ENCODE measurements around the gene RNLS. TPM values are rescaled to one million over a fixed set of nuclear protein-coding genes. Genes with fewer than 3 reads are reported as not detected.

The RNLS gene
- total RNA-seq, 1 donor from 2014 or later: 2.1 TPM

- peaks cover 18% of the 10 kb centered on the region for H3K27me3 Mint-ChIP-seq
Measured at GRCh38 chr10:88583584-88583957, 453 bp upstream of the RNLS start.

GRCh38 chr10:88582411-88582805, 710 bp downstream of the RNLS start:
- peaks cover 12% of the 10 kb centered on the region for H3K9me3 Mint-ChIP-seq
- peaks cover 2% of the 10 kb centered on the region for H3K36me3 Mint-ChIP-seq (ENCODE audit: low read depth)
- peaks cover 8% of the 10 kb centered on the region for H3K4me1 Mint-ChIP-seq
- H3K27me3 Mint-ChIP-seq: peaks cover 19% of the 10 kb centered on the region
- intact Hi-C loops (cut with micrococcal nuclease): loop anchor here (10.0 kb wide), 1 partner anchor 242 kb away; no protein-coding TSS in a partner anchor
- no peak for DNase-seq
- H3K4me3 Mint-ChIP-seq: peak overlapping the region; percentile 4
- no peak overlapping the region for H3K27ac Mint-ChIP-seq

More at GRCh38 chr10:88583584-88583957, 453 bp upstream of the RNLS start:
- Mint-ChIP-seq H3K27ac (peak overlapping the region; percentile 89), H3K4me3 (peak overlapping the region; percentile 87), H3K36me3 (ENCODE audit: low read depth) (peaks cover 2% of the 10 kb centered on the region), H3K4me1 (peaks cover 8% of the 10 kb centered on the region), H3K9me3 (peaks cover 12% of the 10 kb centered on the region)
- intact Hi-C loops (cut with micrococcal nuclease): loop anchor here (10.0 kb wide), 1 partner anchor 241 kb away; no protein-coding TSS in a partner anchor
- no peak for DNase-seq

- H3K27me3 Mint-ChIP-seq: peaks cover 23% of the 10 kb centered on the region
- no peak overlapping the region for H3K27ac Mint-ChIP-seq
- no peaks in the 10 kb centered on the region for H3K9me3 Mint-ChIP-seq
- DNase-seq: no peak
- H3K4me1 Mint-ChIP-seq: peaks cover 2% of the 10 kb centered on the region
- H3K36me3 Mint-ChIP-seq (ENCODE audit: low read depth): no peaks in the 10 kb centered on the region
- H3K4me3 Mint-ChIP-seq: no peak overlapping the region
- intact Hi-C loops (cut with micrococcal nuclease): loop anchor here (1.0 to 10.0 kb wide), 2 partner anchors 250 to 367 kb away; no protein-coding TSS in a partner anchor
Measured at GRCh38 chr10:88565072-88565471, 18.0 kb downstream of the RNLS start.

- Mint-ChIP-seq H3K27me3 (peaks cover 27% of the 10 kb centered on the region), H3K27ac (no peak overlapping the region), H3K4me1 (no peaks in the 10 kb centered on the region), H3K4me3 (no peak overlapping the region), H3K36me3 (ENCODE audit: low read depth) (no peaks in the 10 kb centered on the region), H3K9me3 (no peaks in the 10 kb centered on the region)
- no peak for DNase-seq
- intact Hi-C loops (cut with micrococcal nuclease): loop anchor here (10.0 kb wide), 1 partner anchor 253 kb away; no protein-coding TSS in a partner anchor
Measured at GRCh38 chr10:88562152-88562551, 21.0 kb downstream of the RNLS start.

GRCh38 chr10:88557658-88558057, 25.5 kb downstream of the RNLS start:
- H3K9me3 Mint-ChIP-seq: no peaks in the 10 kb centered on the region
- H3K4me1 Mint-ChIP-seq: peaks cover 3% of the 10 kb centered on the region
- no peak for DNase-seq
- intact Hi-C loops (cut with micrococcal nuclease): loop anchor here (10.0 kb wide), 2 partner anchors 153 to 443 kb away; no protein-coding TSS in a partner anchor
- H3K36me3 Mint-ChIP-seq (ENCODE audit: low read depth): no peaks in the 10 kb centered on the region
- no peak overlapping the region for H3K27ac Mint-ChIP-seq
- H3K27me3 Mint-ChIP-seq: peaks cover 17% of the 10 kb centered on the region
- no peak overlapping the region for H3K4me3 Mint-ChIP-seq

GRCh38 chr10:88557256-88557655, 25.9 kb downstream of the RNLS start:
- intact Hi-C loops (cut with micrococcal nuclease): loop anchor here (10.0 kb wide), 2 partner anchors 152 to 442 kb away; no protein-coding TSS in a partner anchor
- Mint-ChIP-seq H3K36me3 (ENCODE audit: low read depth) (no peaks in the 10 kb centered on the region), H3K9me3 (no peaks in the 10 kb centered on the region), H3K27me3 (peaks cover 15% of the 10 kb centered on the region), H3K4me1 (peaks cover 3% of the 10 kb centered on the region), H3K27ac (no peak overlapping the region), H3K4me3 (no peak overlapping the region)
- no peak for DNase-seq

GRCh38 chr10:88555190-88555908, 27.8 kb downstream of the RNLS start:
- Mint-ChIP-seq H3K4me1 (peaks cover 3% of the 10 kb centered on the region), H3K4me3 (no peak overlapping the region), H3K9me3 (no peaks in the 10 kb centered on the region), H3K36me3 (ENCODE audit: low read depth) (no peaks in the 10 kb centered on the region), H3K27ac (no peak overlapping the region), H3K27me3 (peaks cover 12% of the 10 kb centered on the region)
- no peak for DNase-seq
- intact Hi-C loops (cut with micrococcal nuclease): loop anchor here (10.0 kb wide), 2 partner anchors 151 to 441 kb away; no protein-coding TSS in a partner anchor

- Mint-ChIP-seq H3K27me3 (peaks cover 9% of the 10 kb centered on the region), H3K4me3 (no peak overlapping the region), H3K4me1 (peaks cover 3% of the 10 kb centered on the region), H3K9me3 (no peaks in the 10 kb centered on the region), H3K36me3 (ENCODE audit: low read depth) (no peaks in the 10 kb centered on the region), H3K27ac (no peak overlapping the region)
- DNase-seq: peak; percentile 83
- intact Hi-C loops (cut with micrococcal nuclease): loop anchor here (1.0 to 10.0 kb wide), 5 partner anchors 148 to 896 kb away; partner anchors contain the start of gene PAPSS2
Measured at GRCh38 chr10:88553116-88553752, 29.9 kb downstream of the RNLS start.

GRCh38 chr10:88551246-88551645, 31.9 kb downstream of the RNLS start:
- H3K9me3 Mint-ChIP-seq: no peaks in the 10 kb centered on the region
- H3K36me3 Mint-ChIP-seq (ENCODE audit: low read depth): no peaks in the 10 kb centered on the region
- peaks cover 7% of the 10 kb centered on the region for H3K27me3 Mint-ChIP-seq
- intact Hi-C loops (cut with micrococcal nuclease): loop anchor here (5.0 to 10.0 kb wide), 3 partner anchors 146 to 894 kb away; partner anchors contain the start of gene PAPSS2
- DNase-seq: no peak
- H3K4me3 Mint-ChIP-seq: no peak overlapping the region
- no peak overlapping the region for H3K27ac Mint-ChIP-seq
- peaks cover 3% of the 10 kb centered on the region for H3K4me1 Mint-ChIP-seq

- DNase-seq: no peak
- H3K27me3 Mint-ChIP-seq: peaks cover 10% of the 10 kb centered on the region
- H3K36me3 Mint-ChIP-seq (ENCODE audit: low read depth): no peaks in the 10 kb centered on the region
- no peak overlapping the region for H3K4me3 Mint-ChIP-seq
- intact Hi-C loops (cut with micrococcal nuclease): no loop called here
- H3K9me3 Mint-ChIP-seq: no peaks in the 10 kb centered on the region
- H3K27ac Mint-ChIP-seq: no peak overlapping the region
- H3K4me1 Mint-ChIP-seq: no peaks in the 10 kb centered on the region
Measured at GRCh38 chr10:88546497-88546896, 36.6 kb downstream of the RNLS start.

GRCh38 chr10:88545359-88545758, 37.8 kb downstream of the RNLS start:
- Mint-ChIP-seq H3K4me3 (no peak overlapping the region), H3K9me3 (no peaks in the 10 kb centered on the region)
- intact Hi-C loops (cut with micrococcal nuclease): no loop called here

GRCh38 chr10:88544140-88544870, 38.8 kb downstream of the RNLS start:
- H3K4me3 Mint-ChIP-seq: no peak overlapping the region
- no peak for DNase-seq
- intact Hi-C loops (cut with micrococcal nuclease): no loop called here
- no peaks in the 10 kb centered on the region for H3K4me1 Mint-ChIP-seq
- peaks cover 8% of the 10 kb centered on the region for H3K27me3 Mint-ChIP-seq
- no peaks in the 10 kb centered on the region for H3K36me3 Mint-ChIP-seq (ENCODE audit: low read depth)
- no peak overlapping the region for H3K27ac Mint-ChIP-seq
- no peaks in the 10 kb centered on the region for H3K9me3 Mint-ChIP-seq

More at GRCh38 chr10:88545359-88545758, 37.8 kb downstream of the RNLS start:
- Mint-ChIP-seq H3K27me3 (peaks cover 8% of the 10 kb centered on the region), H3K4me1 (no peaks in the 10 kb centered on the region), H3K36me3 (ENCODE audit: low read depth) (no peaks in the 10 kb centered on the region), H3K27ac (no peak overlapping the region)
- DNase-seq: no peak

- H3K27me3 Mint-ChIP-seq: peaks cover 11% of the 10 kb centered on the region
- H3K36me3 Mint-ChIP-seq (ENCODE audit: low read depth): no peaks in the 10 kb centered on the region
- intact Hi-C loops (cut with micrococcal nuclease): no loop called here
- no peaks in the 10 kb centered on the region for H3K4me1 Mint-ChIP-seq
- no peaks in the 10 kb centered on the region for H3K9me3 Mint-ChIP-seq
- no peak for DNase-seq
- H3K27ac Mint-ChIP-seq: no peak overlapping the region
- no peak overlapping the region for H3K4me3 Mint-ChIP-seq
Measured at GRCh38 chr10:88542522-88542921, 40.6 kb downstream of the RNLS start.
